Calu3 (cell line): ENCODE results near the gene TMBIM1. TPM values are rescaled to one million over a fixed set of nuclear protein-coding genes. Genes with fewer than 3 reads are reported as not detected.
A peak's percentile ranks its signal among the peaks of the same experiment; 100 is the strongest.

Experiments used
- BruUV-seq: library from RNA; stranded (reverse); fragments of 400-500 nt; replicated peaks from 2 replicates; lab custom pipeline; 2021; lab: Mats Ljungman, UMichigan
- CTCF ChIA-PET: fragments of 300-600 bp; sonication (Branson Sonifier 250); formaldehyde crosslinking; loops from one replicate; lab custom pipeline; 2022; ENCODE audit warnings: antibody characterized with exemption; lab: Charles Lee
- DNase-seq: peaks from one replicate; pipeline ENCODE4 v3.0.0; 2022
- H3K27ac Mint-ChIP-seq: one replicate; pipeline ENCODE4 v1.8.0; 2022; ENCODE audit warnings: mixed read lengths; ENCODE audit not compliant: unreplicated experiment
- H3K27me3 Mint-ChIP-seq: one replicate; pipeline ENCODE4 v1.8.0; 2022; ENCODE audit warnings: mixed read lengths; ENCODE audit not compliant: unreplicated experiment
- H3K36me3 Mint-ChIP-seq: one replicate; pipeline ENCODE4 v1.8.0; 2022; ENCODE audit warnings: mild to moderate bottlenecking, moderate library complexity, mixed read lengths; ENCODE audit not compliant: insufficient read depth, unreplicated experiment
- H3K4me1 Mint-ChIP-seq: one replicate; pipeline ENCODE4 v1.8.0; 2022; ENCODE audit warnings: mild to moderate bottlenecking, low read depth, mixed read lengths; ENCODE audit not compliant: unreplicated experiment
- H3K4me3 Mint-ChIP-seq: one replicate; pipeline ENCODE4 v1.8.0; 2022; ENCODE audit warnings: mild to moderate bottlenecking, low read depth, moderate library complexity, mixed read lengths; ENCODE audit not compliant: unreplicated experiment
- H3K9me3 Mint-ChIP-seq: one replicate; pipeline ENCODE4 v1.8.0; 2022; ENCODE audit warnings: low read depth, mixed read lengths; ENCODE audit not compliant: unreplicated experiment
- CTCF ChIP-seq: fragments of 200-600 bp; IDR thresholded peaks from one replicate; pipeline ENCODE4 v1.8.0; 2022; ENCODE audit warnings: antibody characterized with exemption; ENCODE audit not compliant: unreplicated experiment
- intact Hi-C: fragments of 100-400 bp; cut with micrococcal nuclease; formaldehyde crosslinking; loops from one replicate; pipeline ENCODE4 v1.10.0; 2022; ENCODE audit not compliant: unreplicated experiment
- total RNA-seq: library from RNA; stranded (reverse); gene quantifications from 2 replicates; pipeline ENCODE4 v1.2.3, GENCODE V29; 2022

TMBIM1 gene
- total RNA-seq, 1 experiment from 2014 or later = 229 TPM

GRCh38 chr2:218260166-218260565 is 32.1 kb downstream of the TMBIM1 start:
- no peak for TF ChIP-seq CTCF
- Mint-ChIP-seq H3K9me3 (no peaks in the 10 kb centered on the region), H3K36me3 (peaks cover 58% of the 10 kb centered on the region), H3K27ac (peak overlapping the region; percentile 44), H3K4me3 (no peak overlapping the region), H3K4me1 (peaks cover 19% of the 10 kb centered on the region), H3K27me3 (no peaks in the 10 kb centered on the region)
- BruUV-seq = no TSS peak
- no peak for DNase-seq
- CTCF ChIA-PET = interaction anchor here (0.6 to 0.7 kb wide), 4 partner anchors 38 to 150 kb away, joined by 3 to 9 read pairs (median 4); no protein-coding TSS in a partner anchor
- intact Hi-C loops = loop anchor here (5.0 kb wide), 1 partner anchor 73 kb away; no protein-coding TSS in a partner anchor

GRCh38 chr2:218259099-218259961 is 33.0 kb downstream of the TMBIM1 start:
- BruUV-seq = no TSS peak
- peaks cover 19% of the 10 kb centered on the region for H3K4me1 Mint-ChIP-seq
- no peak for DNase-seq
- H3K27ac Mint-ChIP-seq = peak overlapping the region; percentile 5
- H3K27me3 Mint-ChIP-seq = no peaks in the 10 kb centered on the region
- intact Hi-C loops = no loop called here
- H3K4me3 Mint-ChIP-seq = no peak overlapping the region
- CTCF ChIA-PET = no interaction called here
- H3K9me3 Mint-ChIP-seq = no peaks in the 10 kb centered on the region
- H3K36me3 Mint-ChIP-seq = peaks cover 66% of the 10 kb centered on the region
- no peak for TF ChIP-seq CTCF

GRCh38 chr2:218257390-218257981 is 34.8 kb downstream of the TMBIM1 start:
- H3K4me3 Mint-ChIP-seq = no peak overlapping the region
- no peak overlapping the region for H3K27ac Mint-ChIP-seq
- H3K9me3 Mint-ChIP-seq = no peaks in the 10 kb centered on the region
- intact Hi-C loops = no loop called here
- CTCF ChIA-PET = interaction anchor here (0.7 to 1.1 kb wide), 2 partner anchors 27 to 99 kb away, joined by 3 read pairs; partner anchors contain the start of gene CATIP
- peaks cover 19% of the 10 kb centered on the region for H3K4me1 Mint-ChIP-seq
- H3K27me3 Mint-ChIP-seq = no peaks in the 10 kb centered on the region
- no TSS peak for BruUV-seq
- H3K36me3 Mint-ChIP-seq = peaks cover 68% of the 10 kb centered on the region
- peak; percentile 75 for TF ChIP-seq CTCF
- DNase-seq = peak; percentile 25

GRCh38 chr2:218256612-218257350 is 35.5 kb downstream of the TMBIM1 start:
- H3K4me3 Mint-ChIP-seq = no peak overlapping the region
- BruUV-seq = no TSS peak
- no peaks in the 10 kb centered on the region for H3K27me3 Mint-ChIP-seq
- TF ChIP-seq CTCF = no peak
- H3K27ac Mint-ChIP-seq = no peak overlapping the region
- H3K36me3 Mint-ChIP-seq = peaks cover 75% of the 10 kb centered on the region
- intact Hi-C loops = no loop called here
- no peaks in the 10 kb centered on the region for H3K9me3 Mint-ChIP-seq
- CTCF ChIA-PET = interaction anchor here (1.1 kb wide), 1 partner anchor 100 kb away, joined by 3 read pairs; the partner anchor contains the start of gene CATIP
- DNase-seq = no peak
- peaks cover 19% of the 10 kb centered on the region for H3K4me1 Mint-ChIP-seq
